Measurements from ENCODE around the gene MTURN. TPM values are rescaled to one million over a fixed set of nuclear protein-coding genes. Genes with fewer than 3 reads are reported as not detected.

Gene MTURN
- total and polyA plus RNA-seq, 10 of the 15 experiments (the other 5 are each of a cell fraction or from before 2014, with no cell fraction given), result 0.52 to 5.0 (median 3.3) TPM

- H3K27ac ChIP-seq (ENCODE audit: control insufficient read depth, insufficient read depth), result no peak overlapping the region
- intact Hi-C loops (cut with micrococcal nuclease; ENCODE audit: unreplicated experiment), result no loop called here
- ATAC-seq (no peak), FAIRE-seq (no peak), DNase-seq (ENCODE audit: low read depth, low spot score) (no peak)
- no TSS peak for BruUV-seq (replicated peaks)
- in situ Hi-C loops (cut with MboI), result no loop called here
- H3K79me2 ChIP-seq (ENCODE audit: control insufficient read depth, insufficient read depth, low read length), result no peaks in the 10 kb centered on the region
- no peaks in the 10 kb centered on the region for H4K20me1 ChIP-seq (ENCODE audit: control insufficient read depth, insufficient read depth)
- POLR2A ChIA-PET, result no interaction called here
- SMC1A ChIA-PET (ENCODE audit: uncharacterized antibody, unreplicated experiment), result interaction anchor here (1.3 to 9.4 kb wide), 5 partner anchors 9 to 182 kb away, joined by 3 to 74 read pairs (median 20); no protein-coding TSS in a partner anchor
- no peaks in the 10 kb centered on the region for H3K36me3 ChIP-seq (ENCODE audit: control insufficient read depth in 2 of 2, insufficient read depth in 2 of 2, low read length in 1 of 2)
- peaks cover 3% of the 10 kb centered on the region for H3K4me1 ChIP-seq (ENCODE audit: control insufficient read depth, insufficient read depth, low read length)
- no peak overlapping the region for H3K9ac ChIP-seq (ENCODE audit: control insufficient read depth, insufficient read depth, low read length)
- CTCF ChIA-PET, result interaction anchor here (0.9 to 2.7 kb wide), 4 partner anchors 8 to 182 kb away, joined by 3 to 12 read pairs (median 3); no protein-coding TSS in a partner anchor
- no peaks in the 10 kb centered on the region for H3K9me3 ChIP-seq (replicated peaks; ENCODE audit: control insufficient read depth, insufficient read depth, low read length)
- no peak overlapping the region for H2AFZ ChIP-seq (ENCODE audit: control insufficient read depth, low read depth, low read length)
- RAD21 ChIA-PET (ENCODE audit: unreplicated experiment), result interaction anchor here (0.7 to 4.4 kb wide), 3 partner anchors 9 to 106 kb away, joined by 3 to 42 read pairs (median 3); no protein-coding TSS in a partner anchor
- H3K27me3 ChIP-seq (replicated peaks in 1 of 2; ENCODE audit: control insufficient read depth in 2 of 2, insufficient read depth in 2 of 2, low read length in 1 of 2), result no peaks in the 10 kb centered on the region
- H3K4me3 ChIP-seq, result no peak overlapping the region
- H3K4me2 ChIP-seq (ENCODE audit: control insufficient read depth, insufficient read depth), result no peak overlapping the region
- WGBS (ENCODE audit: insufficient coverage, insufficient replicate concordance, low lambda C conversion rate, missing lambda C conversion rate), result 78% methylated on average over 16 of the region's 16 CpGs
- TF ChIP-seq NBN (IDR thresholded peaks at IDR 0.05) (no peak), YY1 (IDR thresholded peaks at IDR 0.05; ENCODE audit: low read depth, low read length) (no peak), POU2F2 (IDR thresholded peaks at IDR 0.05; ENCODE audit: borderline replicate concordance, low read depth, low read length) (no peak), ELK1 (IDR thresholded peaks at IDR 0.05; ENCODE audit: low read depth, low read length) (no peak), IRF4 (IDR thresholded peaks at IDR 0.05; ENCODE audit: low read depth, low read length) (no peak), HDAC6 (IDR thresholded peaks at IDR 0.05; ENCODE audit: unreplicated experiment) (no peak), POLR2A (IDR thresholded peaks at IDR 0.05; ENCODE audit: low read depth, low read length) (no peak), SMAD5 (IDR thresholded peaks at IDR 0.05; ENCODE audit: low read depth) (no peak), SMARCA5 (IDR thresholded peaks at IDR 0.05) (no peak), SUZ12 (IDR thresholded peaks at IDR 0.05; ENCODE audit: unreplicated experiment) (no peak), SIN3A (IDR thresholded peaks at IDR 0.05; ENCODE audit: low read depth, low read length) (no peak), CHD1 (IDR thresholded peaks at IDR 0.05; ENCODE audit: low read depth, low read length) (no peak), BCLAF1 (IDR thresholded peaks at IDR 0.05) (no peak), ZNF592 (IDR thresholded peaks at IDR 0.05) (no peak), MLLT1 (IDR thresholded peaks at IDR 0.05) (no peak), CBFB (IDR thresholded peaks at IDR 0.05; ENCODE audit: low read depth) (no peak)
Measured at GRCh38 chr7:30168835-30169573, 34.2 kb downstream of the MTURN start.

Data from GM12878 (cell line).